K562 (cell line): ENCODE results near the gene ZNRF1. TPM values are rescaled to one million over a fixed set of nuclear protein-coding genes. Genes with fewer than 3 reads are reported as not detected.

Experiments
- ADNP ChIP-seq: fragments of 200-800 bp; sonication (Bioruptor generic); IDR thresholded peaks from 2 replicates; pipeline ENCODE4 v1.6.1; 2016; ENCODE audit warnings: missing genetic modification characterization, missing compliant biosample characterization
- CCNT2 ChIP-seq: IDR thresholded peaks from 2 replicates; pipeline ENCODE4 v1.6.1; 2011; ENCODE audit warnings: borderline replicate concordance, low read depth, mild to moderate bottlenecking, moderate library complexity, mixed read lengths, low read length; ENCODE audit not compliant: insufficient read length; ENCODE audit errors: extremely low read depth
- CHD2 ChIP-seq: IDR thresholded peaks from 2 replicates; pipeline ENCODE4 v1.6.1; 2011; ENCODE audit warnings: low read depth, low read length
- CREM ChIP-seq: IDR thresholded peaks from 2 replicates; pipeline ENCODE4 v1.6.1; 2014; ENCODE audit warnings: antibody characterized with exemption, low read depth
- HEY1 ChIP-seq: fragments of 250-450 bp; sonication (Bioruptor Pico); IDR thresholded peaks from 2 replicates; pipeline ENCODE4 v1.5.0; 2020; ENCODE audit warnings: mild to moderate bottlenecking, moderate library complexity, borderline replicate concordance
- HMG20A ChIP-seq: fragments of 450-650 bp; formaldehyde crosslinking; conservative IDR thresholded peaks from 2 replicates; pipeline ENCODE4 v1.4.0; 2020; ENCODE audit warnings: mild to moderate bottlenecking, mixed read lengths
- KDM5B ChIP-seq: fragments of 200-600 bp; sonication (generic); IDR thresholded peaks from 2 replicates; pipeline ENCODE4 v1.6.1; 2012; ENCODE audit warnings: low read depth, mild to moderate bottlenecking, moderate library complexity, low read length, control low read depth, inconsistent platforms; ENCODE audit not compliant: insufficient replicate concordance
- L3MBTL2 ChIP-seq: fragments of 450-650 bp; IDR thresholded peaks from 2 replicates; pipeline ENCODE4 v1.6.1; 2016; ENCODE audit warnings: mild to moderate bottlenecking, moderate library complexity
- MYC ChIP-seq, 2 experiments: fragments of 250-450 bp in 1 of 2; sonication (Bioruptor Pico) in 1 of 2; IDR thresholded peaks; 2 replicates each; pipeline versions ENCODE4 v1.5.1 to v1.6.1; 2012 to 2021; ENCODE audit warnings: low read depth in 2 of 2, borderline replicate concordance in 1 of 2, improper control_type of control experiment in 1 of 2, low read length in 1 of 2, mild to moderate bottlenecking in 1 of 2, moderate library complexity in 1 of 2
- POLR2G ChIP-seq: fragments of 200-400 bp; formaldehyde crosslinking; IDR thresholded peaks from 2 replicates; pipeline ENCODE4 v1.6.1; 2017; ENCODE audit warnings: low read depth, mild to moderate bottlenecking, antibody characterized with exemption, low read length, moderate library complexity
- POU5F1 ChIP-seq: fragments of 150-350 bp; IDR thresholded peaks from 2 replicates; pipeline ENCODE4 v1.6.1; 2014; ENCODE audit warnings: borderline replicate concordance, low read length, low read depth, mild to moderate bottlenecking; ENCODE audit not compliant: partially characterized antibody
- SAFB ChIP-seq: fragments of 200-400 bp; formaldehyde crosslinking; IDR thresholded peaks from 2 replicates; pipeline ENCODE4 v1.6.1; 2017; ENCODE audit warnings: low read depth, low read length, borderline replicate concordance
- TAF7 ChIP-seq: fragments of 450-650 bp; IDR thresholded peaks from 2 replicates; pipeline ENCODE4 v1.6.1; 2016; ENCODE audit warnings: missing genetic modification characterization, missing compliant biosample characterization
- polyA plus RNA-seq, 8 experiments: library from polyadenylated mRNA; depleted of rRNA in 4 of 8; stranded (reverse) in 5 of 8; unstranded in 3 of 8; fragments of >200 nt; fragmentation: Nextera tagmentation in 2 of 8; fragmentation: Illumina TruSeq in 1 of 8; extraction: Ambion mirVana in 2 of 8; extraction: Trizol in 1 of 8; gene quantifications; 2 replicates each; pipeline versions ENCODE4 v1.2.1 to v1.2.3, GENCODE V29; 2011 to 2014; ENCODE audit warnings: inconsistent platforms in 1 of 8, missing spikeins in 1 of 8
- total RNA-seq, 7 experiments: library from RNA; depleted of rRNA in 6 of 7; stranded (reverse); fragments of >200 nt in 6 of 7; fragmentation: Illumina TruSeq in 2 of 7; extraction: Trizol in 2 of 7; gene quantifications; 2 replicates each; pipeline versions ENCODE4 v1.2.1 to v1.2.3, GENCODE V29; 2011 to 2021; ENCODE audit warnings: low replicate concordance in 1 of 7
- TF ChIP-seq, protein P1 (sequence below): fragments of 450-650 bp; IDR thresholded peaks from 2 replicates; pipeline ENCODE4 v1.6.1; 2017; ENCODE audit warnings: antibody characterized with exemption, mild to moderate bottlenecking
- TF ChIP-seq, protein P2 (sequence below): fragments of 450-650 bp; IDR thresholded peaks from 2 replicates; pipeline ENCODE4 v1.6.1; 2014; ENCODE audit warnings: low read depth, mild to moderate bottlenecking, moderate library complexity, borderline replicate concordance
- TF ChIP-seq, protein P3 (sequence below): fragments of 250-450 bp; sonication (Bioruptor Pico); IDR thresholded peaks from 2 replicates; pipeline ENCODE4 v1.8.0; 2022; ENCODE audit warnings: moderate library complexity, mild to moderate bottlenecking, inconsistent platforms

Gene ZNRF1
- total and polyA plus RNA-seq, 9 of the 15 experiments (the other 6 are each of a cell fraction or from before 2014, with no cell fraction given) = 9.5 to 37.7 (median 20.0) TPM

DNA sequence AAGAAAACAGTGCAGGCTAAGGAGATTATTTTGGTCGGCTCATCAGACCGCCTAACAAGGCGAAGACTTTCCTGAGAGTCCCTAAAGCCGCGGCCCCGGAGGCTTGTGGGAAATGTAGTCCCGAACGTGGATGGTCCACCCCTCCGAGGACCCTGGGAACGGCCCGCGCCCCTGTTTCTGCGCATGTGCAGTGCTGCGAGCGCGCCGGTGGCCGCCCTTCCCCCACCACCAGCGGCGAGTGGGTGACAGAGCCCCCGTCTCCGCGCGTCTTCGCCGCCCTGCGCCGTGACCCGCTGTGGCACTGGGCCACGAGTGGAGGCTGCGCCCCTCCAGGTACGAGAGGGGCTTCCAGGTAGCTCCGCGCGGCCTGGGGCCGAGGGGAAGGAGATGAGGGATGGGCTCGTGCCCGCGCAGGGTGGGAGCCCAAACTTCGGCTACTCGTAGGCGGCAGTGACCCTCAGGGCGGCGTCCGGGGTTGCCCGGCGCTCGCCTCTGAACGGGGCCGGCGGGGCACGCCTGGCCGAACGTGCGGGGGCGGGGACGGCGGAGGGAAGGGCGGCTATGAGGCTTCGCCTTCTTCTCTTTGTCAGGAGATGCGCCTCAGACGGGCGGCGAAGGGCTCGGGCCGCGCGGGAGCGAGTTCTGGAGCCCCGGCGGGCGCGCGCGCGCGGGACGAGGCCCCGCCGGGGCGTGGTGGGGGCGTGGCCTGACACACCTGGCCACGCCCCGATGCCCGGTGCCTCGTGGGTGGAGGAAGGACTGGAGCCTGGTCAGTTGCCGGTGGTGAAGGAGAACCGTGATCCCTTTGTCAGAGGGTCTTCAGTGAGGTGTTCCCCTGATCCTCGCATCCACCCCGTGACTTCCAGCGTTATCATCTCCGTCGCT lies 149.7 kb downstream of the ZNRF1 start, which contains the start of gene ZFP1 (continued):
- TF ChIP-seq, protein P1, sequence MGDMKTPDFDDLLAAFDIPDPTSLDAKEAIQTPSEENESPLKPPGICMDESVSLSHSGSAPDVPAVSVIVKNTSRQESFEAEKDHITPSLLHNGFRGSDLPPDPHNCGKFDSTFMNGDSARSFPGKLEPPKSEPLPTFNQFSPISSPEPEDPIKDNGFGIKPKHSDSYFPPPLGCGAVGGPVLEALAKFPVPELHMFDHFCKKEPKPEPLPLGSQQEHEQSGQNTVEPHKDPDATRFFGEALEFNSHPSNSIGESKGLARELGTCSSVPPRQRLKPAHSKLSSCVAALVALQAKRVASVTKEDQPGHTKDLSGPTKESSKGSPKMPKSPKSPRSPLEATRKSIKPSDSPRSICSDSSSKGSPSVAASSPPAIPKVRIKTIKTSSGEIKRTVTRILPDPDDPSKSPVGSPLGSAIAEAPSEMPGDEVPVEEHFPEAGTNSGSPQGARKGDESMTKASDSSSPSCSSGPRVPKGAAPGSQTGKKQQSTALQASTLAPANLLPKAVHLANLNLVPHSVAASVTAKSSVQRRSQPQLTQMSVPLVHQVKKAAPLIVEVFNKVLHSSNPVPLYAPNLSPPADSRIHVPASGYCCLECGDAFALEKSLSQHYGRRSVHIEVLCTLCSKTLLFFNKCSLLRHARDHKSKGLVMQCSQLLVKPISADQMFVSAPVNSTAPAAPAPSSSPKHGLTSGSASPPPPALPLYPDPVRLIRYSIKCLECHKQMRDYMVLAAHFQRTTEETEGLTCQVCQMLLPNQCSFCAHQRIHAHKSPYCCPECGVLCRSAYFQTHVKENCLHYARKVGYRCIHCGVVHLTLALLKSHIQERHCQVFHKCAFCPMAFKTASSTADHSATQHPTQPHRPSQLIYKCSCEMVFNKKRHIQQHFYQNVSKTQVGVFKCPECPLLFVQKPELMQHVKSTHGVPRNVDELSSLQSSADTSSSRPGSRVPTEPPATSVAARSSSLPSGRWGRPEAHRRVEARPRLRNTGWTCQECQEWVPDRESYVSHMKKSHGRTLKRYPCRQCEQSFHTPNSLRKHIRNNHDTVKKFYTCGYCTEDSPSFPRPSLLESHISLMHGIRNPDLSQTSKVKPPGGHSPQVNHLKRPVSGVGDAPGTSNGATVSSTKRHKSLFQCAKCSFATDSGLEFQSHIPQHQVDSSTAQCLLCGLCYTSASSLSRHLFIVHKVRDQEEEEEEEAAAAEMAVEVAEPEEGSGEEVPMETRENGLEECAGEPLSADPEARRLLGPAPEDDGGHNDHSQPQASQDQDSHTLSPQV = no peak
- TF ChIP-seq HMG20A (no peak), SAFB (peak; percentile 86), HEY1 (CRISPR knock-in tag) (no peak), ADNP (tag) (no peak), CHD2 (peak; percentile 75), POLR2G (peak; percentile 91), CCNT2 (peak; percentile 78), CREM (peak; percentile 40; the same call in 1 of the 2 replicates), L3MBTL2 (peak; percentile 56), POU5F1 (peak; percentile 25), TAF7 (no peak), KDM5B (peak; percentile 39), MYC (IDR thresholded peaks at IDR 0.05; ENCODE audit: low read depth, low read length) (peak; percentile 31; the same call in 1 of the 2 replicates), MYC (CRISPR knock-in tag; IDR thresholded peaks at IDR 0.05; ENCODE audit: borderline replicate concordance, low read depth) (no peak)
- TF ChIP-seq, protein P2, sequence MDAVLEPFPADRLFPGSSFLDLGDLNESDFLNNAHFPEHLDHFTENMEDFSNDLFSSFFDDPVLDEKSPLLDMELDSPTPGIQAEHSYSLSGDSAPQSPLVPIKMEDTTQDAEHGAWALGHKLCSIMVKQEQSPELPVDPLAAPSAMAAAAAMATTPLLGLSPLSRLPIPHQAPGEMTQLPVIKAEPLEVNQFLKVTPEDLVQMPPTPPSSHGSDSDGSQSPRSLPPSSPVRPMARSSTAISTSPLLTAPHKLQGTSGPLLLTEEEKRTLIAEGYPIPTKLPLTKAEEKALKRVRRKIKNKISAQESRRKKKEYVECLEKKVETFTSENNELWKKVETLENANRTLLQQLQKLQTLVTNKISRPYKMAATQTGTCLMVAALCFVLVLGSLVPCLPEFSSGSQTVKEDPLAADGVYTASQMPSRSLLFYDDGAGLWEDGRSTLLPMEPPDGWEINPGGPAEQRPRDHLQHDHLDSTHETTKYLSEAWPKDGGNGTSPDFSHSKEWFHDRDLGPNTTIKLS = peak; percentile 75; the same call in 1 of the 2 replicates
- TF ChIP-seq, protein P3, sequence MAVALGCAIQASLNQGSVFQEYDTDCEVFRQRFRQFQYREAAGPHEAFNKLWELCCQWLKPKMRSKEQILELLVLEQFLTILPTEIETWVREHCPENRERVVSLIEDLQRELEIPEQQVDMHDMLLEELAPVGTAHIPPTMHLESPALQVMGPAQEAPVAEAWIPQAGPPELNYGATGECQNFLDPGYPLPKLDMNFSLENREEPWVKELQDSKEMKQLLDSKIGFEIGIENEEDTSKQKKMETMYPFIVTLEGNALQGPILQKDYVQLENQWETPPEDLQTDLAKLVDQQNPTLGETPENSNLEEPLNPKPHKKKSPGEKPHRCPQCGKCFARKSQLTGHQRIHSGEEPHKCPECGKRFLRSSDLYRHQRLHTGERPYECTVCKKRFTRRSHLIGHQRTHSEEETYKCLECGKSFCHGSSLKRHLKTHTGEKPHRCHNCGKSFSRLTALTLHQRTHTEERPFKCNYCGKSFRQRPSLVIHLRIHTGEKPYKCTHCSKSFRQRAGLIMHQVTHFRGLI (CRISPR knock-in tag) = no peak
